ENCODE measurements around the gene WNT1. TPM values are rescaled to one million over a fixed set of nuclear protein-coding genes. Genes with fewer than 3 reads are reported as not detected.

The WNT1 gene
- total RNA-seq, 4 donors from 2014 or later: not detected

DNA sequence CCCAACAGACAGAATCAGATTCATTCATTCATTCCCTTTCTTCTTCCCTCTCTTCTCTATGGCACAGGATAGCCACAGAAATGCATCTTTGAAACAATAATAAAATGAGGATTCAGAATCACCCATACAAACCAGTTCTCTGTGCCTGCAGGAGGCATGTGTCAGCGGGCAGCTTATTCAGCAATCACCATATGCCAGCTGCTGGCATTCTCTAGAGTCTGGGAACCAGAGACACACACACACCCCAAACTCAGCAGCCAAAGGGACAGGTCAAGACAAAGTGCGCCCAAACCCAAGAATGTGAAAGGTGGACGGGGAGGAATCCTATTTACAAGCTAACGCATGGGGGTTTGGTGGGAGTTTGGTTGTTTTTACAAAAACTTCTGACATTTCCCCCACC is 34.9 kb upstream of the WNT1 start:
- intact Hi-C loops (cut with DNase I; ENCODE audit: low total_unique reads): no loop called here
- TF ChIP-seq, protein P1, sequence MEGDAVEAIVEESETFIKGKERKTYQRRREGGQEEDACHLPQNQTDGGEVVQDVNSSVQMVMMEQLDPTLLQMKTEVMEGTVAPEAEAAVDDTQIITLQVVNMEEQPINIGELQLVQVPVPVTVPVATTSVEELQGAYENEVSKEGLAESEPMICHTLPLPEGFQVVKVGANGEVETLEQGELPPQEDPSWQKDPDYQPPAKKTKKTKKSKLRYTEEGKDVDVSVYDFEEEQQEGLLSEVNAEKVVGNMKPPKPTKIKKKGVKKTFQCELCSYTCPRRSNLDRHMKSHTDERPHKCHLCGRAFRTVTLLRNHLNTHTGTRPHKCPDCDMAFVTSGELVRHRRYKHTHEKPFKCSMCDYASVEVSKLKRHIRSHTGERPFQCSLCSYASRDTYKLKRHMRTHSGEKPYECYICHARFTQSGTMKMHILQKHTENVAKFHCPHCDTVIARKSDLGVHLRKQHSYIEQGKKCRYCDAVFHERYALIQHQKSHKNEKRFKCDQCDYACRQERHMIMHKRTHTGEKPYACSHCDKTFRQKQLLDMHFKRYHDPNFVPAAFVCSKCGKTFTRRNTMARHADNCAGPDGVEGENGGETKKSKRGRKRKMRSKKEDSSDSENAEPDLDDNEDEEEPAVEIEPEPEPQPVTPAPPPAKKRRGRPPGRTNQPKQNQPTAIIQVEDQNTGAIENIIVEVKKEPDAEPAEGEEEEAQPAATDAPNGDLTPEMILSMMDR (IDR thresholded peaks at IDR 0.05): no peak
- no peak for TF ChIP-seq POLR2A (IDR thresholded peaks at IDR 0.05)
- H3K4me3 ChIP-seq: no peak overlapping the region
- no peaks in the 10 kb centered on the region for H3K9me3 ChIP-seq
- H3K27ac ChIP-seq: no peak overlapping the region
- DNase-seq: no peak
- no peaks in the 10 kb centered on the region for H3K27me3 ChIP-seq
- H3K4me1 ChIP-seq: no peaks in the 10 kb centered on the region
- H3K36me3 ChIP-seq: no peaks in the 10 kb centered on the region

DNA sequence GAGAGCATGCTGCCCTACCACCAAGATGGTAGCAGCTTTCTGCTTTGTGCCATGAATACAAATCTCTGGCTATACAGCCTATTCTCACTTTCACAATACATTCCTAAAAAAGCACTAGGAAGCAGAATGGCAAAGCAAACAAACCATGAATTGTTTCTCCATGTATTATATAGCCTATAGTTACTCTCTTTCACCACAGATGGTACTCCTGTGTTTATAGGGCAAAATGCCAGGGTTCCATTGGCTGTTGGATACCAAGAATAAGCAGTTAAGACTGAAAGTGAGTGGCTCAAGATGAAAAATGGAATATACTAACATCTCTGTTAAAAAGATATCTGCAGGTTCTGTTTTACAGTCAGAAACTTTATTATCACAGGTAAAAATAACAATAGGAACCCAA is 31.9 kb upstream of the WNT1 start:
- intact Hi-C loops (cut with DNase I; ENCODE audit: low total_unique reads): no loop called here
- DNase-seq: no peak
- Histone ChIP-seq H3K4me1 (no peaks in the 10 kb centered on the region), H3K4me3 (no peak overlapping the region), H3K36me3 (no peaks in the 10 kb centered on the region), H3K27me3 (no peaks in the 10 kb centered on the region), H3K9me3 (no peaks in the 10 kb centered on the region), H3K27ac (no peak overlapping the region)
- no peak for TF ChIP-seq POLR2A (IDR thresholded peaks at IDR 0.05)
- TF ChIP-seq, protein P1 (IDR thresholded peaks at IDR 0.05): no peak

DNA sequence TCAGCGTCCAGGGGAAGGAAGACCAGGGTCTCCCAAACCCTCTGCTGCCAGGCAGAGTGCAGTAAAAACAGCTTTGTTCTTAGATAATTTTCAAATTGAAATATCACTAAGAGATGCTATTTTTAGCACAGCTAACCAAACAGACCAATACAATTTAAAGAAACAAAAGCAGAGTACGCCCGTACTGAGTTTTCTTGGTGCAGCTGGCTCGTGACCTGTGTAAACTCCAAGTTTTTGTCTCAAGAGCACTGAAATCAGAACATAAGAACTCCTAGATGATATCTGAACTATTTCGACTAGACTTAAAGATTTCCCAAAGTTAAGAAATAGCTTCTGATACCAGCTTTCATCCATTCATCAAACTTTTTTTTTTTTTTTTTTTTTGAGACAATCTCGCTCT is 31.2 kb upstream of the WNT1 start:
- Histone ChIP-seq H3K4me1 (no peaks in the 10 kb centered on the region), H3K27ac (no peak overlapping the region), H3K36me3 (no peaks in the 10 kb centered on the region), H3K27me3 (no peaks in the 10 kb centered on the region), H3K4me3 (no peak overlapping the region), H3K9me3 (no peaks in the 10 kb centered on the region)
- TF ChIP-seq POLR2A (IDR thresholded peaks at IDR 0.05): no peak
- TF ChIP-seq, protein P1 (IDR thresholded peaks at IDR 0.05): no peak
- intact Hi-C loops (cut with DNase I; ENCODE audit: low total_unique reads): no loop called here
- DNase-seq: no peak

DNA sequence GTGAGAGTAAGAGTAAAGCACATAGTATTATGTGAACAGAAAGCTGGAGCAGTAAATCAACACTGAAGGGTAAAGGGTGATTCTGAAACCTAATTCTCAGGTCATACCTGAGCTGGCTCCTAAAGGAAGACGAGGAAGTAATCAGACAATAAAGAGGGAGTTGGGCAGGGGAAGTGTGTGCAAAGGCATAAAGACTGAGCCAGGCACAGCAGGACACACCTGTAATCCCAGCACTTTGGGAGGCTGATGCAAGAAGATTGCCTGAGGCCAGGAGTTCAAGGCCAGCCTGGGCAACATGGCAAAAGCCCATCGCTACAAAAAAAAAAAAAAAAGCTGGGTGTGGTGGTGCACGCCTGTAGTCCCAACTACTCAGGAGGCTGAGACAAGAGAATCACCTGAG is 30.4 kb upstream of the WNT1 start:
- H3K36me3 ChIP-seq: no peaks in the 10 kb centered on the region
- no peak for DNase-seq
- TF ChIP-seq POLR2A (IDR thresholded peaks at IDR 0.05): no peak
- TF ChIP-seq, protein P1 (IDR thresholded peaks at IDR 0.05): no peak
- H3K27me3 ChIP-seq: no peaks in the 10 kb centered on the region
- H3K9me3 ChIP-seq: no peaks in the 10 kb centered on the region
- no peaks in the 10 kb centered on the region for H3K4me1 ChIP-seq
- intact Hi-C loops (cut with DNase I; ENCODE audit: low total_unique reads): no loop called here
- no peak overlapping the region for H3K27ac ChIP-seq
- H3K4me3 ChIP-seq: no peak overlapping the region

DNA sequence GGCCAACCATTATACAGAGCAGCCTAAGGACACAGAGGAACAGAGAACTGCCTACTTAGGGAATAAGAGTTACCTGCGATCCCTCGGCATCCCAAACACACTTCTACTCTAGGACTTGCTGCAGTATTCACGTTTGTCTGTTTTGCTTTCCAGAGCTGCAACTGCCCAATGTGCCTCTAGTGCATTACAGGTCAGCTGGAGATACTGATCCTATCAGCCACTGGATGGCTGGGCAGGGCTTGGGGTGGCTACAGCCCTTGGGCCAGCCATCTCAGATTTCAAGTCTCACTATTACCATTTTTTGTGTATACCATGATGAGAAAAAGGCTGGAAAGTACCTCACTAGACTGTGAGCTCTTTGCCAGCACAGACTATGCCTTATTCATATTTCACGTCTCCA is 25.4 kb upstream of the WNT1 start:
- Histone ChIP-seq H3K27me3 (no peaks in the 10 kb centered on the region), H3K36me3 (no peaks in the 10 kb centered on the region), H3K4me1 (no peaks in the 10 kb centered on the region), H3K4me3 (no peak overlapping the region), H3K9me3 (no peaks in the 10 kb centered on the region), H3K27ac (no peak overlapping the region)
- intact Hi-C loops (cut with DNase I; ENCODE audit: low total_unique reads): no loop called here
- TF ChIP-seq, protein P1 (IDR thresholded peaks at IDR 0.05): no peak
- no peak for TF ChIP-seq POLR2A (IDR thresholded peaks at IDR 0.05)
- DNase-seq: no peak
